HCT116 (cell line): ENCODE measurements around the gene FBXL4. TPM values are rescaled to one million over a fixed set of nuclear protein-coding genes. Genes with fewer than 3 reads are reported as not detected.

Experiments used
- ATAC-seq: fragments of 200-7000 bp; cut with Tn5 transposase; 2 replicates; pipeline ENCODE4 v1.9.1; 2020; ENCODE audit warnings: mild to moderate bottlenecking, moderate library complexity
- BruUV-seq: library from RNA; stranded (reverse); fragments of 400-500 nt; replicated peaks from 2 replicates; lab custom pipeline; 2021; lab: Mats Ljungman, UMichigan
- CTCF ChIA-PET: fragments of 300-600 bp; sonication (Branson Sonifier 250); formaldehyde crosslinking; loops from one replicate; lab custom pipeline; 2021; ENCODE audit warnings: antibody characterized with exemption; lab: Charles Lee
- POLR2A ChIA-PET: fragments of 300-600, 350-600 bp; sonication (Branson Sonifier 250); formaldehyde crosslinking; loops from one replicate; lab custom pipeline; 2021; ENCODE audit warnings: antibody characterized with exemption; lab: Charles Lee
- RAD21 ChIA-PET, 2 experiments: fragments of 300-600 bp; sonication (Branson Sonifier 250); formaldehyde crosslinking; loops; one replicate each; lab custom pipeline; 2023; ENCODE audit warnings: low total read pairs in 2 of 2; ENCODE audit not compliant: uncharacterized antibody in 2 of 2, unreplicated experiment in 2 of 2, low non-redundant PET in 1 of 2; lab: Charles Lee
- DNase-seq: peaks from one replicate; pipeline ENCODE4 v3.0.0-alpha.2; 2010; ENCODE audit warnings: low read depth, low spot score
- H2AFZ ChIP-seq: fragments of 200-600 bp; shearing (Covaris generic), sonication (generic); 2 replicates; pipeline ENCODE4 v1.6.1; 2017; ENCODE audit warnings: low read depth, mixed run types, mixed read lengths, antibody characterized with exemption, low read length; ENCODE audit not compliant: poor library complexity, severe bottlenecking
- H3K27ac ChIP-seq: 2 replicates; pipeline ENCODE4 v1.5.1; 2012; ENCODE audit warnings: low read depth, low read length
- H3K27me3 ChIP-seq: fragments of 200-600 bp; sonication (generic); 2 replicates; pipeline ENCODE4 v1.6.1; 2016; ENCODE audit warnings: mixed run types, low read length, mixed read lengths; ENCODE audit not compliant: insufficient read depth
- H3K36me3 ChIP-seq, 2 experiments: fragments of 200-500 bp in 1 of 2; fragments of 200-600 bp in 1 of 2; sonication (Bioruptor generic) in 1 of 2; sonication (generic) in 1 of 2; 2 replicates each; pipeline versions ENCODE4 v1.5.1 to v1.6.1; 2014 to 2016; ENCODE audit warnings: low read length in 2 of 2, inconsistent platforms in 1 of 2, mixed read lengths in 1 of 2, mixed run types in 1 of 2; ENCODE audit not compliant: insufficient read depth in 2 of 2, control insufficient read depth in 1 of 2
- H3K4me1 ChIP-seq, 2 experiments: fragments of 200-600 bp in 1 of 2; sonication (generic) in 1 of 2; 2 replicates each; pipeline versions ENCODE4 v1.5.1 to v1.6.1; 2012 to 2017; ENCODE audit warnings: low read length in 2 of 2, inconsistent platforms in 1 of 2, mild to moderate bottlenecking in 1 of 2, mixed read lengths in 1 of 2, mixed run types in 1 of 2, moderate library complexity in 1 of 2; ENCODE audit not compliant: insufficient read depth in 2 of 2, control insufficient read depth in 1 of 2
- H3K4me2 ChIP-seq: fragments of 200-600 bp; sonication (generic); 2 replicates; pipeline ENCODE4 v1.6.1; 2017; ENCODE audit warnings: mixed run types, low read length, mixed read lengths
- H3K4me3 ChIP-seq, 2 experiments: fragments of 200-600 bp in 1 of 2; sonication (generic) in 1 of 2; replicated peaks in 1 of 2; 2 replicates each; pipeline ENCODE4 v1.5.1; 2011 to 2016; ENCODE audit warnings: low read length in 2 of 2, control low read depth in 1 of 2, low read depth in 1 of 2, mild to moderate bottlenecking in 1 of 2, mixed read lengths in 1 of 2, mixed run types in 1 of 2
- H3K79me2 ChIP-seq: fragments of 200-600 bp; sonication (generic); 2 replicates; pipeline ENCODE4 v1.6.1; 2017; ENCODE audit warnings: mild to moderate bottlenecking, mixed run types, low read length, moderate library complexity, mixed read lengths; ENCODE audit not compliant: insufficient read depth
- H3K9ac ChIP-seq: fragments of 200-600 bp; sonication (generic); 2 replicates; pipeline ENCODE4 v1.6.1; 2016; ENCODE audit warnings: low read length, mixed read lengths
- H3K9me2 ChIP-seq: fragments of 200-600 bp; sonication (generic), shearing (Covaris generic); 2 replicates; pipeline ENCODE4 v1.6.1; 2017; ENCODE audit warnings: mixed run types, mild to moderate bottlenecking, moderate library complexity; ENCODE audit not compliant: insufficient read depth
- H3K9me3 ChIP-seq, 2 experiments: fragments of 200-500 bp in 1 of 2; fragments of 200-600 bp in 1 of 2; sonication (Bioruptor generic) in 1 of 2; sonication (generic) in 1 of 2; 2 replicates each; pipeline ENCODE4 v1.6.1; 2014 to 2017; ENCODE audit warnings: low read length in 2 of 2, mixed read lengths in 2 of 2, inconsistent platforms in 1 of 2, low read depth in 1 of 2, mild to moderate bottlenecking in 1 of 2, mixed run types in 1 of 2, moderate library complexity in 1 of 2; ENCODE audit not compliant: control insufficient read depth in 1 of 2, insufficient read depth in 1 of 2
- H4K20me1 ChIP-seq: fragments of 200-600 bp; sonication (generic), shearing (Covaris generic); 2 replicates; pipeline ENCODE4 v1.6.1; 2017; ENCODE audit warnings: mixed run types, mild to moderate bottlenecking, moderate library complexity; ENCODE audit not compliant: insufficient read depth
- ATF3 ChIP-seq: IDR thresholded peaks from 2 replicates; pipeline ENCODE4 v1.6.1; 2012
- CTCF ChIP-seq, 3 experiments: fragments of 200-600 bp in 1 of 3; sonication (generic) in 1 of 3; IDR thresholded peaks in 2 of 3; conservative IDR thresholded peaks in 1 of 3; 2 replicates each; pipeline ENCODE4 v1.5.1; 2012 to 2017; ENCODE audit warnings: low read depth in 2 of 3, low read length in 2 of 3, antibody characterized with exemption in 1 of 3, borderline replicate concordance in 1 of 3, control low read depth in 1 of 3, mild to moderate bottlenecking in 1 of 3, mixed read lengths in 1 of 3, mixed run types in 1 of 3, moderate library complexity in 1 of 3; ENCODE audit not compliant: insufficient read depth in 1 of 3
- EZH2 ChIP-seq: fragments of 200-600 bp; sonication (generic); IDR thresholded peaks from 2 replicates; pipeline ENCODE4 v1.6.1; 2017; ENCODE audit warnings: antibody characterized with exemption, mixed run types
- intact Hi-C: fragments of 100-400 bp; cut with micrococcal nuclease; formaldehyde crosslinking; loops from 2 replicates; pipeline ENCODE4 v1.10.0; 2022
- total RNA-seq: library from RNA; stranded (reverse); gene quantifications from one replicate; pipeline ENCODE4 v1.2.1, GENCODE V29; 2021; ENCODE audit not compliant: unreplicated experiment

The FBXL4 gene
- total RNA-seq, 1 experiment from 2014 or later, result 15.7 TPM

- Histone ChIP-seq H3K79me2 (peaks cover 91% of the 10 kb centered on the region), H3K27ac (no peak overlapping the region), H2AFZ (no peak overlapping the region), H3K9me2 (no peaks in the 10 kb centered on the region), H3K36me3 (no peaks in the 10 kb centered on the region), H3K4me1 (peaks cover 2 to 13% of the 10 kb centered on the region in 2 experiments; a peak in 3 of 4 replicates), H3K27me3 (no peaks in the 10 kb centered on the region), H4K20me1 (no peaks in the 10 kb centered on the region), H3K4me3 (no peak overlapping the region), H3K9ac (no peak overlapping the region), H3K4me2 (no peak overlapping the region), H3K9me3 (peaks cover 0 to 3% of the 10 kb centered on the region in 2 experiments; a peak in 2 of 4 replicates)
- ChIA-PET CTCF (no interaction called here), POLR2A (no interaction called here), RAD21 (no interaction called here)
- ATAC-seq (peak; percentile 41; the same call in 1 of the 2 replicates), DNase-seq (no peak)
- no peak for TF ChIP-seq EZH2
- peak in 2 of 3 experiments; percentile 19 to 23; a peak in 2 of 6 replicates for TF ChIP-seq CTCF (IDR thresholded peaks at IDR 0.05 in 2 of 3, conservative IDR thresholded peaks at IDR 0.05 in 1 of 3; ENCODE audit: borderline replicate concordance in 1 of 3, insufficient read depth in 1 of 3, low read depth in 2 of 3, low read length in 2 of 3)
- BruUV-seq, result no TSS peak
- intact Hi-C loops, result no loop called here
These were observed 5.4 kb downstream of the FBXL4 start for GRCh38 chr6:98942263-98942803.

- Histone ChIP-seq H3K9me2 (no peaks in the 10 kb centered on the region), H3K27ac (no peak overlapping the region), H3K36me3 (no peaks in the 10 kb centered on the region), H3K9ac (no peak overlapping the region), H3K4me1 (peaks cover 2 to 4% of the 10 kb centered on the region in 2 experiments; a peak in 3 of 4 replicates), H3K27me3 (no peaks in the 10 kb centered on the region), H3K4me3 (no peak overlapping the region), H4K20me1 (no peaks in the 10 kb centered on the region), H3K79me2 (peaks cover 88% of the 10 kb centered on the region), H3K9me3 (peaks cover 0 to 3% of the 10 kb centered on the region in 2 experiments; a peak in 2 of 4 replicates), H3K4me2 (no peak overlapping the region), H2AFZ (no peak overlapping the region)
- DNase-seq (no peak), ATAC-seq (no peak)
- ChIA-PET RAD21 (no interaction called here), POLR2A (no interaction called here), CTCF (no interaction called here)
- TF ChIP-seq ATF3, result no peak
- BruUV-seq, result no TSS peak
- intact Hi-C loops, result no loop called here
These were observed 6.4 kb downstream of the FBXL4 start for GRCh38 chr6:98941319-98941718.
